ACC112 (cell line): ENCODE results near the gene GPER1.
"Not testable (repeated sequence)": the region's sequence is repeated elsewhere in the genome, so short reads cannot be mapped to it uniquely, and the experiment has no call there.

Experiments used
- H2AFZ ChIP-seq: fragments of 200-600 bp; sonication (generic); one replicate; pipeline ENCODE4 v1.6.0; 2017; ENCODE audit warnings: antibody characterized with exemption, low read length; ENCODE audit not compliant: unreplicated experiment
- H3K27ac ChIP-seq: fragments of 200-600 bp; sonication (generic); 2 replicates; pipeline ENCODE4 v1.5.1; 2014; ENCODE audit warnings: low read depth, mild to moderate bottlenecking, antibody characterized with exemption, low read length, moderate library complexity
- H3K27me3 ChIP-seq: fragments of 200-600 bp; sonication (generic); 2 replicates; pipeline ENCODE4 v1.6.1; 2014; ENCODE audit warnings: mild to moderate bottlenecking, antibody characterized with exemption, low read length, moderate library complexity, mixed read lengths; ENCODE audit not compliant: insufficient read depth
- H3K36me3 ChIP-seq: fragments of 200-600 bp; sonication (generic); 2 replicates; pipeline ENCODE4 v1.6.1; 2016; ENCODE audit warnings: mild to moderate bottlenecking, antibody characterized with exemption, low read length, moderate library complexity, mixed read lengths; ENCODE audit not compliant: insufficient read depth
- H3K4me1 ChIP-seq: fragments of 200-600 bp; sonication (generic); one replicate; pipeline ENCODE4 v1.6.1; 2016; ENCODE audit warnings: low read length, mixed read lengths; ENCODE audit not compliant: insufficient read depth, unreplicated experiment, control insufficient read depth
- H3K4me3 ChIP-seq: fragments of 200-600 bp; sonication (generic); 2 replicates; pipeline ENCODE4 v1.5.1; 2014; ENCODE audit warnings: mild to moderate bottlenecking, low read depth, low read length
- H3K79me2 ChIP-seq: fragments of 200-600 bp; sonication (generic); one replicate; pipeline ENCODE4 v1.6.0; 2016; ENCODE audit warnings: low read length; ENCODE audit not compliant: control insufficient read depth, unreplicated experiment, insufficient read depth

The GPER1 gene

DNA sequence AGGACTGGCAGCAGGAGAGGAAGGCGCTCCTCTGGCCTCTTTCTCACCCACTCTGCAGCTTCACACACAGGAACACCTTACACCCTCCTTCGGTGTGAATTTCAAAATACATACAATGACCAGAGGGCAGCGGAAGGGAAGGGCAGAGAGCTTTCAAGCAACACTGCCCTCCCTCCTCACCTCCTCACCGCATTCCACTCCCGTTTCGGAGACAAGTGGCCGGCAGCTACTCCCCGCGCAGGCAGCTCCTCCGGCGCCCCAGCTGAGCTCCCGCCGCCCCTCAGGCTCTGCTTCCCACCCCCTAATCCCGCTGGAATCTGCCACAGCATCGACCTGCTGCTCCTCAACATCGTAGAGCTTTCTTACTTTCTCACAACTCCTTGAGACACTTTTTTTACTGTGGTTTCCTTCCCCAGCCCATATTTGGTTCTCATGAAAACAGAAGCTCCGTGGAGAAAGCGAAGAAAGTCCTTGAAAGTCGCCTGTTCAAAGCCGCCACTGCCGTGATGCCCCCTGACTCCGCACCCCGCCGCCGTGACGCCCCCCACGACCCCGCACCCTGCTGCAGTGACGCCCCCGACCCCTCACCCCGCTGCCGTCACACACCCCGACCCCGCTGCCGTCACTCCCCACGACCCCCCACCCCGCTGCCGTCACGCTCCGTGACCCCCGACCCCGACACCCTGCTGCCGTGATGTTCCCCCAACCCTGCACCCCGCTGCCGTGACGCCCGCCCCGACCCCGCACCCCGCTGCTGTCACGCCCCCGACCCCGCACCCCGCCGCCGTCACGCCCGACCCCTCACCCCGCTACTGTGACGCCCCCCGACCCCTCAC is 14.6 kb upstream of the GPER1 start:
- no peak overlapping the region for H3K4me3 ChIP-seq
- H3K36me3 ChIP-seq, result no peaks in the 10 kb centered on the region
- H2AFZ ChIP-seq, result no peak overlapping the region
- H3K27me3 ChIP-seq, result no peaks in the 10 kb centered on the region
- peaks cover 3% of the 10 kb centered on the region for H3K4me1 ChIP-seq
- no peaks in the 10 kb centered on the region for H3K79me2 ChIP-seq
- no peak overlapping the region for H3K27ac ChIP-seq

GRCh38 chr7:1074018-1074417 is 13.9 kb upstream of the GPER1 start:
- not testable (repeated sequence) for H3K79me2 ChIP-seq, H3K4me1 ChIP-seq, H3K36me3 ChIP-seq, H3K27me3 ChIP-seq, H2AFZ ChIP-seq, H3K27ac ChIP-seq, H3K4me3 ChIP-seq

DNA sequence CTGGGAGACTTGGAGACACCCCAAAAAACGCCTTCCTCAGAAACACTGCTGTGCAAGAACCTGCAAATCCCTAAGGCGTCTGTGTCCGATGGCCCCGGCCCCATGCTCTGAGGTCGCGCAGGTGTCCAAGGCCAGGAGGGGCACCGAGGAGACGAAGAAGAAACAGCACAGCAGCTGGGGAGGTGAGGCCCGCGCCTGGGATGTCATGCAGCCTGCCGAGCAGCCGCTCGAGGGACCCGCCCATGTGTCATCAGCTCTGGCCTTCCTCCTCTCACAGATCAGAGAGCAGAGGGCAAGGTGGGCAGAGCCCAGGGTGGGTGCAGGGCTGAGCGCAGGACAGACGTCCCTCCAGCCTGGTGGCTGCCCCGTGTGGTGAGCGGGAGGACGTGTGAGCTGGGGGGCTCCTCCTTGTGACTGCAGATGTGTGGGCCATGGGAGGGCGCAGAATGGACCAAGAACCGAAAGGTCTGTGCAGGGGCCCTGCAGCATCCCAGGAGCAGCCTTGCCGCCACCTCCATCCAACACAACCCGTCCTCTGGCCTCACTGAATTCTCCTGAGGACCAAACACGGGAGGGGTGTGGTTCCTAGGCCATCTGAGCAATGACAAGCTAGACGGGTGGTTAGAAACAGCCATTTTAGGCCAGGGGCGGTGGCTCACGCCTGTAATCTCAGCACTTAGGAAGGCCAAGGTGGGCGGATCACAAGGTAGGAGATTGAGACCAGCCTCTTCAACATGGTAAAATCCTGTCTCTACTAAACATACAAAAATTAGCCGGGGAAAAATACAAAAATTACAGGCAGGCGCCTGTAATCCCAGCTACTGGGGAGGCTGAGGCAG is 13.1 kb upstream of the GPER1 start:
- no peaks in the 10 kb centered on the region for H3K36me3 ChIP-seq
- H3K27ac ChIP-seq, result no peak overlapping the region
- no peaks in the 10 kb centered on the region for H3K79me2 ChIP-seq
- no peak overlapping the region for H2AFZ ChIP-seq
- H3K27me3 ChIP-seq, result no peaks in the 10 kb centered on the region
- no peak overlapping the region for H3K4me3 ChIP-seq
- H3K4me1 ChIP-seq, result peaks cover 3% of the 10 kb centered on the region

DNA sequence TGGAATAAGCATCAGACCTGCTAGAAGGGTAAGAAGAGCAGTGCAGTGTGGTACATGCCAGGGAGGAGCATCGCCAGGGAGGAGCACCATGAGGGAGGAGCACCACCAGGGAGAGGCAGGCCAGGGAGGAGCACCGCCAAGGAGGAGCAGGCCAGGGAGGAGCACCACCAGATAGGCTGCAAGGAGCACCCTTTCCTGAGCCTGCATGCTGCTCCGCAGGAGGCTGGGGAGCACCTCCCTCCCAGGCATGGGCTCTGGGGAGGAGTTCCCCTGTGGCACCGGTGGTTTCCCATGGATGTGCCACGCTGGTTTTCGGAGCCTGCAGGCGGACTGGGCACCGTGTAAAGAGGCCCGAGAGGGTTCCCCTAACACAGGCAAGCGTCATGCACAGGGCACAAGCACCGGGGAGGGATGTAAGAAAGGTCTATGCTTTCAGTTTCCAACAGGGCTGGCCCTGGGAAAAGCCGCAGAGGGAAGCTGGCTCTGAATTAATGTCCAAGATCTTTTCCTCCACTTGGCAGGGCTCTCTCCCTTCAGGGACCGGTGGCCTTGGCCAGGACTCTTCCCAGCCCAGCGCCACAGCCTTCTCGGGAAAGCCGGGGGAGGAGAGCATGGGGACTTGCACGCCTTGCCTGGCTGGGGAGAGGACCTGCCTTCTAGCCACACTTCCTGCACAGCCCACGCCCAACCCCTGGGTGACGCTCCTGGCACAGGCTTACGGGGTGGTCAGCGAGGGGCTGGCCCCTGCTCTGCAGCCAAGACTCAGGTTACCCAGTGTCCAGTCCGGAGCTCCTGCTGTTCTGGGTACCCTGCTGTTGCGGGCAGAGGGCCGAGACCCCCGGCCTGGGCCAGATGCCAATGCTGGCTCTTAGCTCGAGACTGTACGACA is 11.5 kb upstream of the GPER1 start:
- no peaks in the 10 kb centered on the region for H3K79me2 ChIP-seq
- H2AFZ ChIP-seq, result peak overlapping the region; percentile 58
- no peaks in the 10 kb centered on the region for H3K27me3 ChIP-seq
- H3K36me3 ChIP-seq, result no peaks in the 10 kb centered on the region
- peak overlapping the region; percentile 12; the same call in 1 of the 2 replicates for H3K27ac ChIP-seq
- H3K4me1 ChIP-seq, result peaks cover 3% of the 10 kb centered on the region
- peak overlapping the region; percentile 76 for H3K4me3 ChIP-seq

DNA sequence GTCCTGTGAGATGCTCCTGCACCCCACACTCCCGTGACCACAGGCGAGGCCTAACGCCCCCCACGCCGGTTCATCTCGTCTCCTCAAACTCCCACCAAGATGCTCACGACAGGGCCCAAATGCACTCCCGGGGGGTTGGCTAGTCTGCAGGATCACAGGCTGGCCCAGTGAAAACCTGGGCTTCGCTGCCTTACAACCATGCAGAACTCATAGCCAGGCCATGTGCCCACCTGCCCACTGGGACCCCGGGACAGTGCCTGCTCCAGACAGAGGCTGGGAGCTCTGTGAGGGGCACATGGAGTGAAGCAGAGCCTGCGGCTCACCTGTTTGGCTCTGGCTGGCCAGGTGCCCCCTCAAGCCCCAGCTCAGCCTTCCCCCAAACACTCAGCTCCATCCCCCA is 9.4 kb upstream of the GPER1 start:
- H3K4me3 ChIP-seq, result no peak overlapping the region
- no peak overlapping the region for H2AFZ ChIP-seq
- H3K79me2 ChIP-seq, result no peaks in the 10 kb centered on the region
- peaks cover 3% of the 10 kb centered on the region for H3K4me1 ChIP-seq
- no peaks in the 10 kb centered on the region for H3K27me3 ChIP-seq
- H3K27ac ChIP-seq, result no peak overlapping the region
- H3K36me3 ChIP-seq, result no peaks in the 10 kb centered on the region

- Histone ChIP-seq H3K4me3 (no peak overlapping the region), H3K27me3 (no peaks in the 10 kb centered on the region), H3K36me3 (no peaks in the 10 kb centered on the region), H3K27ac (no peak overlapping the region), H2AFZ (no peak overlapping the region), H3K79me2 (no peaks in the 10 kb centered on the region), H3K4me1 (peaks cover 3% of the 10 kb centered on the region)
Observed at GRCh38 chr7:1078985-1079384, 8.9 kb upstream of the GPER1 start.

DNA sequence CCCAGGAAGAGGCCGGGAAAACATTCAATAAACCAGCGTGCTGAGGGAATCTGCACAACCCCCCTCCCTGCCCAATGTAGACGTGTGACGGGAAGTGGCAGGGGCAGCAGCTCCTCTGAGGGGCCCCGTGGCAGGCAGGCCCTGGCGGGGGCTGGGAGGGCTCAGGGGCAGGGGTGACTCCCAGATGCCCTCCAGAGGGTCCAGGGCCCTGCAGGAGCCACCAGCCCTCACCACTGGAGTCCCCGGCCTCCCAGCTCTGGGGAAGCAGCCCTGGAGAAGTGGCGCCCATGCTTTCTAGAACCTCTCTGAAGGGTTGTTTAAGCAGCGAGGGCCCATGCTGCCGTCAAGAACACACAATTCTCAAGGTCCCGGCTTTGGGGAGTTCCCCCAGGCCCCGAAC is 8.4 kb upstream of the GPER1 start:
- Histone ChIP-seq H3K4me1 (peaks cover 3% of the 10 kb centered on the region), H3K79me2 (no peaks in the 10 kb centered on the region), H2AFZ (no peak overlapping the region), H3K27me3 (no peaks in the 10 kb centered on the region), H3K27ac (no peak overlapping the region), H3K4me3 (no peak overlapping the region), H3K36me3 (no peaks in the 10 kb centered on the region)

GRCh38 chr7:1080252-1080920 is 7.5 kb upstream of the GPER1 start:
- Histone ChIP-seq H3K36me3 (no peaks in the 10 kb centered on the region), H3K27ac (no peak overlapping the region), H3K79me2 (no peaks in the 10 kb centered on the region), H2AFZ (no peak overlapping the region), H3K27me3 (no peaks in the 10 kb centered on the region), H3K4me1 (peaks cover 3% of the 10 kb centered on the region), H3K4me3 (no peak overlapping the region)

- Histone ChIP-seq H2AFZ (no peak overlapping the region), H3K27ac (no peak overlapping the region), H3K79me2 (no peaks in the 10 kb centered on the region), H3K27me3 (no peaks in the 10 kb centered on the region), H3K4me3 (no peak overlapping the region), H3K4me1 (peaks cover 4% of the 10 kb centered on the region), H3K36me3 (no peaks in the 10 kb centered on the region)
Observed at GRCh38 chr7:1080921-1081255, 7.0 kb upstream of the GPER1 start.

GRCh38 chr7:1081336-1081735 is 6.6 kb upstream of the GPER1 start:
- no peaks in the 10 kb centered on the region for H3K36me3 ChIP-seq
- no peaks in the 10 kb centered on the region for H3K79me2 ChIP-seq
- no peak overlapping the region for H3K4me3 ChIP-seq
- H3K27me3 ChIP-seq, result no peaks in the 10 kb centered on the region
- H3K27ac ChIP-seq, result no peak overlapping the region
- peaks cover 9% of the 10 kb centered on the region for H3K4me1 ChIP-seq
- H2AFZ ChIP-seq, result no peak overlapping the region
